Thoracic aorta (tissue), 2 donors: Measurements from ENCODE around the gene B4GALNT3. TPM values are rescaled to one million over a fixed set of nuclear protein-coding genes. Genes with fewer than 3 reads are reported as not detected.

Experiments
- ATAC-seq: fragments of 150-250 bp; one replicate; pipeline ENCODE4 v1.8.0; 2017; ENCODE audit warnings: low read depth; ENCODE audit not compliant: insufficient number of reproducible peaks, low FRiP score
- DNase-seq: peaks from one replicate; pipeline ENCODE4 v3.0.0-alpha.2; 2020; ENCODE audit warnings: low spot score
- H3K27ac ChIP-seq, 2 donors: fragments of 200-600 bp; sonication (generic); 1 replicate in 1 of 2; 2 replicates in 1 of 2; pipeline ENCODE4 v1.5.1; 2016; ENCODE audit warnings: mild to moderate bottlenecking in 2 of 2, moderate library complexity in 2 of 2
- H3K27me3 ChIP-seq: fragments of 200-600 bp; sonication (generic); replicated peaks from 2 replicates; pipeline ENCODE4 v1.6.0; 2016; ENCODE audit warnings: mild to moderate bottlenecking; ENCODE audit not compliant: insufficient read depth
- H3K36me3 ChIP-seq: fragments of 200-600 bp; sonication (generic); one replicate; pipeline ENCODE4 v1.5.1; 2016
- H3K4me1 ChIP-seq, 2 donors: fragments of 200-600 bp; sonication (generic); 1 replicate in 1 of 2; 2 replicates in 1 of 2; pipeline versions ENCODE4 v1.5.1 to v1.6.0; 2016; ENCODE audit warnings: low read depth in 2 of 2, mild to moderate bottlenecking in 1 of 2; ENCODE audit not compliant: control insufficient read depth in 1 of 2
- H3K4me3 ChIP-seq: fragments of 200-600 bp; sonication (generic); 2 replicates; pipeline ENCODE4 v1.5.1; 2016; ENCODE audit warnings: mild to moderate bottlenecking
- H3K9me3 ChIP-seq: fragments of 200-600 bp; sonication (generic); 2 replicates; pipeline ENCODE4 v1.5.1; 2016
- CTCF ChIP-seq: fragments of 200-600 bp; sonication (generic); IDR thresholded peaks from one replicate; pipeline ENCODE4 v1.5.1; 2019; ENCODE audit warnings: antibody characterized with exemption
- total RNA-seq, 2 donors: library from RNA; depleted of rRNA; stranded (reverse); fragments of >200 nt; gene quantifications; one replicate each; pipeline versions ENCODE4 v1.1.0 to v1.2.3, GENCODE V29; 2016

The B4GALNT3 gene
- total RNA-seq, 2 donors from 2014 or later = 16.8 to 22.3 TPM

GRCh38 chr12:569803-570434, 110.2 kb downstream of the B4GALNT3 start:
- no peaks in the 10 kb centered on the region for H3K36me3 ChIP-seq
- ATAC-seq = no peak
- H3K27me3 ChIP-seq = no peaks in the 10 kb centered on the region
- H3K9me3 ChIP-seq = no peaks in the 10 kb centered on the region
- peaks cover 11 to 22% of the 10 kb centered on the region in 2 donors for H3K4me1 ChIP-seq
- peak overlapping the region; percentile 86 for H3K4me3 ChIP-seq
- peak; percentile 93 for TF ChIP-seq CTCF
- DNase-seq = peak; percentile 66
- H3K27ac ChIP-seq = peak overlapping the region; percentile 97 to 98

GRCh38 chr12:570435-570920, 110.7 kb downstream of the B4GALNT3 start:
- Histone ChIP-seq H3K4me1 (peaks cover 11 to 28% of the 10 kb centered on the region in 2 donors), H3K27ac (peak overlapping the region; percentile 97 to 98), H3K9me3 (no peaks in the 10 kb centered on the region), H3K4me3 (peak overlapping the region; percentile 86), H3K36me3 (no peaks in the 10 kb centered on the region), H3K27me3 (no peaks in the 10 kb centered on the region)
- no peak for TF ChIP-seq CTCF
- peak; percentile 54 for DNase-seq
- peak; percentile 39 for ATAC-seq

- Histone ChIP-seq H3K9me3 (no peaks in the 10 kb centered on the region), H3K27ac (peak overlapping the region; percentile 97 to 98), H3K4me3 (peak overlapping the region; percentile 86), H3K4me1 (peaks cover 11 to 33% of the 10 kb centered on the region in 2 donors), H3K36me3 (no peaks in the 10 kb centered on the region), H3K27me3 (no peaks in the 10 kb centered on the region)
- no peak for TF ChIP-seq CTCF
- DNase-seq (peak; percentile 68), ATAC-seq (peak; percentile 74)
These were observed 111.4 kb downstream of the B4GALNT3 start for GRCh38 chr12:570921-571794.

- Histone ChIP-seq H3K4me3 (peak overlapping the region; percentile 86), H3K27me3 (no peaks in the 10 kb centered on the region), H3K9me3 (no peaks in the 10 kb centered on the region), H3K27ac (peak overlapping the region; percentile 97 to 98), H3K4me1 (peaks cover 16 to 41% of the 10 kb centered on the region in 2 donors), H3K36me3 (no peaks in the 10 kb centered on the region)
- no peak for TF ChIP-seq CTCF
- ATAC-seq = no peak
- DNase-seq = no peak
These were observed 112.2 kb downstream of the B4GALNT3 start for GRCh38 chr12:571795-572531.
